Duodenal mucosa (tissue), 2 donors: ENCODE results near the gene POLK.
"Not testable (repeated sequence)": the region's sequence is repeated elsewhere in the genome, so short reads cannot be mapped to it uniquely, and the experiment has no call there.

ENCODE experiments used
- H3K27ac ChIP-seq: one replicate; pipeline ENCODE4 v1.7.0; 2013; ENCODE audit warnings: low read depth, low read length
- H3K27me3 ChIP-seq, 2 donors: one replicate each; pipeline ENCODE4 v1.7.0; 2013; ENCODE audit warnings: low read length in 2 of 2, control low read depth in 1 of 2; ENCODE audit not compliant: insufficient read depth in 2 of 2, control insufficient read depth in 1 of 2
- H3K36me3 ChIP-seq, 2 donors: one replicate each; pipeline ENCODE4 v1.7.0; 2013; ENCODE audit warnings: low read length in 2 of 2, control low read depth in 1 of 2; ENCODE audit not compliant: insufficient read depth in 2 of 2, control insufficient read depth in 1 of 2
- H3K4me1 ChIP-seq, 2 donors: one replicate each; pipeline ENCODE4 v1.7.0; 2013; ENCODE audit warnings: low read length in 2 of 2, control low read depth in 1 of 2; ENCODE audit not compliant: insufficient read depth in 2 of 2, control insufficient read depth in 1 of 2
- H3K4me3 ChIP-seq, 2 donors: one replicate each; pipeline ENCODE4 v1.7.0; 2013; ENCODE audit warnings: low read length in 2 of 2, low read depth in 1 of 2
- H3K9ac ChIP-seq, 2 donors: one replicate each; pipeline ENCODE4 v1.7.0; 2013; ENCODE audit warnings: low read length in 2 of 2, low read depth in 1 of 2
- H3K9me3 ChIP-seq, 2 donors: one replicate each; pipeline ENCODE4 v1.7.0; 2013; ENCODE audit warnings: low read length in 2 of 2, control low read depth in 1 of 2; ENCODE audit not compliant: control insufficient read depth in 1 of 2

Gene POLK

DNA sequence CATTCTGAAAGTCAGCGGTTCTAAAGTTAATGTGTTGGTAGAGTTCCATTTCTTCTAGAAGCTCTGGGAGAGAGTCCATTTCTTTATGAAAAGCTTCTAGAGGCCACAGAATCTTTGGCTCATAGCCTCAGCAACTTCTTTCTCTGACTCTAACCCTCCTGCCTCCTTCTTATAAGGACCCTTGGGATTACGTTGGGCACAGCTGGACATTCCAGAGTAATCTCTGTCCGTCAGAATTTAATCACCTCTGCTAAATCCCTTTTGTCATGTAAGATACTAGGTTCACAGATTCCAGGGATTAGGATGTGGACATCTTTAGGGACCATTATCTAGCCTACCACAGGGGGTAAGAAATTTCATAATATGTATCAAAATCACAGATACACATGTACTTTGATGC is 77.0 kb downstream of the POLK start:
- H3K27ac ChIP-seq = no peak overlapping the region
- no peak overlapping the region for H3K4me3 ChIP-seq

DNA sequence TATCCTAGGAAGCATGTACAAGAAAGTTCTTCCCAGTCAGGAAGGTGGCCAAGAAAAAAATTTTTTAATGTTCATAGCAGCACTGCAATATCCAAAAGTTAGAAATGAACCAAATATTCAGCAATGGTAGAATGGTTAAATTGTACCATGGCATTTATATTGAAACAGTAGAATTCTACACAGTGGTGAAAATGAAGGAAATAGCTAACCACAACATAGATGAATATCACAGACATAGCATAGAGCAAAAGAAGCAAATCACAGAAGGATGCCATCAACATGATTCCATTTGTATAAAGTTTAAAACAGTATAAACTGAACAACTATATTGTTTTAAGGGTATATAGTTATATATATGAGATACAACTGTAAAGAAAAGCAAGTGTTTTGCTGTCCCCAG is 88.8 kb downstream of the POLK start:
- peaks cover 0 to 7% of the 10 kb centered on the region in 2 donors for H3K36me3 ChIP-seq
- H3K4me3 ChIP-seq = no peak overlapping the region
- no peak overlapping the region for H3K9ac ChIP-seq

More for the DNA sequence above, 77.0 kb downstream of the POLK start:
- no peaks in the 10 kb centered on the region for H3K9me3 ChIP-seq
- H3K4me1 ChIP-seq = no peaks in the 10 kb centered on the region
- H3K9ac ChIP-seq = no peak overlapping the region
- peaks cover 6 to 10% of the 10 kb centered on the region in 2 donors for H3K36me3 ChIP-seq
- no peaks in the 10 kb centered on the region for H3K27me3 ChIP-seq

GRCh38 chr5:75601567-75601966 is 89.9 kb downstream of the POLK start:
- H3K9ac ChIP-seq = no peak overlapping the region
- no peak overlapping the region for H3K27ac ChIP-seq
- peaks cover 0 to 7% of the 10 kb centered on the region in 2 donors for H3K36me3 ChIP-seq
- no peaks in the 10 kb centered on the region for H3K4me1 ChIP-seq
- H3K27me3 ChIP-seq = no peaks in the 10 kb centered on the region
- H3K9me3 ChIP-seq = no peaks in the 10 kb centered on the region
- H3K4me3 ChIP-seq = no peak overlapping the region

More for the DNA sequence above, 88.8 kb downstream of the POLK start:
- H3K27ac ChIP-seq = no peak overlapping the region
- H3K27me3 ChIP-seq = no peaks in the 10 kb centered on the region
- no peaks in the 10 kb centered on the region for H3K4me1 ChIP-seq
- no peaks in the 10 kb centered on the region for H3K9me3 ChIP-seq

- H3K27me3 ChIP-seq = no peaks in the 10 kb centered on the region
- no peak overlapping the region for H3K4me3 ChIP-seq
- no peak overlapping the region for H3K27ac ChIP-seq
- H3K36me3 ChIP-seq = peaks cover 0 to 7% of the 10 kb centered on the region in 2 donors
- H3K4me1 ChIP-seq = no peaks in the 10 kb centered on the region
- no peaks in the 10 kb centered on the region for H3K9me3 ChIP-seq
- no peak overlapping the region for H3K9ac ChIP-seq
These were observed 90.3 kb downstream of the POLK start for GRCh38 chr5:75601996-75602395.

GRCh38 chr5:75603371-75603770 is 91.7 kb downstream of the POLK start:
- no peak overlapping the region for H3K9ac ChIP-seq
- H3K27ac ChIP-seq = no peak overlapping the region
- no peaks in the 10 kb centered on the region for H3K4me1 ChIP-seq
- H3K4me3 ChIP-seq = no peak overlapping the region
- no peaks in the 10 kb centered on the region for H3K9me3 ChIP-seq
- H3K27me3 ChIP-seq = no peaks in the 10 kb centered on the region
- peaks cover 0 to 4% of the 10 kb centered on the region in 2 donors for H3K36me3 ChIP-seq

GRCh38 chr5:75603821-75604220 is 92.1 kb downstream of the POLK start:
- Histone ChIP-seq H3K4me3 (no peak overlapping the region), H3K9me3 (no peaks in the 10 kb centered on the region), H3K36me3 (peaks cover 0 to 4% of the 10 kb centered on the region in 2 donors), H3K27me3 (no peaks in the 10 kb centered on the region), H3K27ac (no peak overlapping the region), H3K9ac (no peak overlapping the region), H3K4me1 (no peaks in the 10 kb centered on the region)

DNA sequence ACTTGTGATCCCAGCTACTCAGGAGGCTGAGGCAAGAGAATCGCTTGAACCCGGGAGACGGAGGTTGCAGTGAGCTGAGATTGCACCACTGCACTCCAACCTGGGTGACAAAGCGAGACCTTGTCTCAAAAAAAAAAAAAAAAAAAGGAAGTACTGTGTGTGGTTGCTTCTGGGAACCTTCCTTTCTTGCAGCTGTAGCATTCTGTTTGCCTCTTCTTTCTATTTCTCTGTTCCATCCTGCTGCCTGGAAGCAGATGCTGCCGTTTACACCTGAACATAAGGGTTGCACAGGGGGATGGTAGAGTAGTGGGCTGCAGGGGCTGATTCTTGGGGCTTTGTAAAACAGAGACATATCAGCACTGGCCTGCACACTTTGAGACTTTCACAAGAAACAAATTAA is 95.7 kb downstream of the POLK start:
- H3K27me3 ChIP-seq, H3K9me3 ChIP-seq, H3K36me3 ChIP-seq, H3K4me3 ChIP-seq, H3K27ac ChIP-seq, H3K4me1 ChIP-seq, H3K9ac ChIP-seq: not testable (repeated sequence)

GRCh38 chr5:75608870-75609269 is 97.2 kb downstream of the POLK start:
- peaks cover 0 to 12% of the 10 kb centered on the region in 2 donors for H3K4me1 ChIP-seq
- H3K27ac ChIP-seq = no peak overlapping the region
- H3K27me3 ChIP-seq = no peaks in the 10 kb centered on the region
- H3K4me3 ChIP-seq = no peak overlapping the region
- H3K9ac ChIP-seq = no peak overlapping the region
- H3K36me3 ChIP-seq = no peaks in the 10 kb centered on the region
- H3K9me3 ChIP-seq = no peaks in the 10 kb centered on the region

DNA sequence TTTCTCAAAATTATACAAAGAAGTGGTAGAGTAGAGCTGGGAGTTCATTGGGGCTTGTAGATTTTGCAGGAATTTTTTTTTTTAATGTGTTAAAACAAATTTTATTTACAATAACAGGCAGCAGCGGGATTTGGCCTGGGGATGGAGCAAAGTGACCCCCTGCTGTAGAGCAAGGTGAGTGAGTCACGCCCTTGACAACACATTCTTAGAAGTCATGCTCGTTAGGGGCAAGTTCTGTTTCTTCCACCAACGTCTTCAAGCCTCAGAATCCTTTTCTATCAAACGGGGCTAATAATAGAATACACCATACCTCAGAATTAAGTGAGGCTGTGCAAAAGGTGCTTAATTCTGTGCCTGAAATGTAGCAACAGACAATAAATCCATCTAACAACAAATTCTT is 98.5 kb downstream of the POLK start:
- no peak overlapping the region for H3K4me3 ChIP-seq
- no peaks in the 10 kb centered on the region for H3K9me3 ChIP-seq
- H3K27me3 ChIP-seq = no peaks in the 10 kb centered on the region
- no peaks in the 10 kb centered on the region for H3K36me3 ChIP-seq
- H3K4me1 ChIP-seq = peaks cover 5 to 15% of the 10 kb centered on the region in 2 donors
- H3K9ac ChIP-seq = no peak overlapping the region
- no peak overlapping the region for H3K27ac ChIP-seq

DNA sequence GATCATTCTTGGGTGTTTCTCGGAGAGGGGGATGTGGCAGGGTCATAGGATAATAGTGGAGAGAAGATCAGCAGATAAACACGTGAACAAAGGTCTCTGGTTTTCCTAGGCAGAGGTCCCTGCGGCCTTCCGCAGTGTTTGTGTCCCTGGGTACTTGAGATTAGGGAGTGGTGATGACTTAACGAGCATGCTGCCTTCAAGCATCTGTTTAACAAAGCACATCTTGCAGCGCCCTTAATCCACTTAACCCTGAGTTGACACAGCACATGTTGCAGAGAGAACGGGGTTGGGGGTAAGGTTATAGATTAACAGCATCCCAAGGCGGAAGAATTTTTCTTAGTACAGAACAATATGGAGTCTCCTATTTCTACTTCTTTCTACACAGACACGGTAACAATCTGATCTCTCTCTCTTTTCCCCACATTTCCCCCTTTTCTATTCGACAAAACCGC is 99.2 kb downstream of the POLK start:
- Histone ChIP-seq H3K4me1 (peaks cover 5 to 15% of the 10 kb centered on the region in 2 donors), H3K9ac (peak overlapping the region; percentile 48 to 69), H3K4me3 (peak overlapping the region; percentile 76 to 78)
- H3K27me3 ChIP-seq, H3K9me3 ChIP-seq, H3K36me3 ChIP-seq, H3K27ac ChIP-seq: not testable (repeated sequence)
